LNCAP (cell line): ENCODE data around the gene GPER1.

Source experiments
- CTCF ChIP-seq: fragments of 450-650 bp; IDR thresholded peaks from 2 replicates; pipeline ENCODE4 v1.5.1; 2017; ENCODE audit warnings: mild to moderate bottlenecking

Gene GPER1

GRCh38 chr7:1078985-1079384 is 8.9 kb upstream of the GPER1 start:
- TF ChIP-seq CTCF: no peak

- TF ChIP-seq CTCF: no peak
These were observed 8.4 kb upstream of the GPER1 start for GRCh38 chr7:1079546-1079945.

- TF ChIP-seq CTCF: no peak
These were observed 7.5 kb upstream of the GPER1 start for GRCh38 chr7:1080252-1080920.

GRCh38 chr7:1080921-1081255 is 7.0 kb upstream of the GPER1 start:
- no peak for TF ChIP-seq CTCF

- TF ChIP-seq CTCF: no peak
These were observed 6.6 kb upstream of the GPER1 start for GRCh38 chr7:1081336-1081735.

GRCh38 chr7:1081931-1082401 is 5.9 kb upstream of the GPER1 start:
- TF ChIP-seq CTCF: no peak

- no peak for TF ChIP-seq CTCF
These were observed 3.9 kb upstream of the GPER1 start for GRCh38 chr7:1083729-1084657.
